Measurements from ENCODE around the gene LY6G5B.

GRCh38 chr6:31721351-31722020 lies 51.7 kb downstream of the LY6G5B start, which contains the start of gene LY6G6C:
- no peak for TF ChIP-seq CTCF (IDR thresholded peaks at IDR 0.05)
- no peak for TF ChIP-seq POLR2A (IDR thresholded peaks at IDR 0.05)

Data from body of pancreas (tissue), 4 donors.